GM13976 (cell line): Measurements from ENCODE around the gene LRRC27.

ENCODE experiments used
- DNase-seq: peaks from one replicate; pipeline ENCODE4 v3.0.0; 2012; ENCODE audit warnings: low spot score
- in situ Hi-C: fragments of 300-500 bp; cut with MboI; formaldehyde crosslinking; loops from one replicate; pipeline ENCODE4 v1.12.0; 2022; ENCODE audit warnings: low sequenced_read_pairs, mixed read lengths, inconsistent platforms; ENCODE audit not compliant: unreplicated experiment
- TF ChIP-seq, protein P1 (sequence below): IDR thresholded peaks from 2 replicates; pipeline ENCODE4 v1.5.1; 2012; ENCODE audit warnings: borderline replicate concordance, mild to moderate bottlenecking; ENCODE audit not compliant: insufficient read depth; ENCODE audit errors: extremely low read depth, missing control alignments, control extremely low read depth

The LRRC27 gene

DNA sequence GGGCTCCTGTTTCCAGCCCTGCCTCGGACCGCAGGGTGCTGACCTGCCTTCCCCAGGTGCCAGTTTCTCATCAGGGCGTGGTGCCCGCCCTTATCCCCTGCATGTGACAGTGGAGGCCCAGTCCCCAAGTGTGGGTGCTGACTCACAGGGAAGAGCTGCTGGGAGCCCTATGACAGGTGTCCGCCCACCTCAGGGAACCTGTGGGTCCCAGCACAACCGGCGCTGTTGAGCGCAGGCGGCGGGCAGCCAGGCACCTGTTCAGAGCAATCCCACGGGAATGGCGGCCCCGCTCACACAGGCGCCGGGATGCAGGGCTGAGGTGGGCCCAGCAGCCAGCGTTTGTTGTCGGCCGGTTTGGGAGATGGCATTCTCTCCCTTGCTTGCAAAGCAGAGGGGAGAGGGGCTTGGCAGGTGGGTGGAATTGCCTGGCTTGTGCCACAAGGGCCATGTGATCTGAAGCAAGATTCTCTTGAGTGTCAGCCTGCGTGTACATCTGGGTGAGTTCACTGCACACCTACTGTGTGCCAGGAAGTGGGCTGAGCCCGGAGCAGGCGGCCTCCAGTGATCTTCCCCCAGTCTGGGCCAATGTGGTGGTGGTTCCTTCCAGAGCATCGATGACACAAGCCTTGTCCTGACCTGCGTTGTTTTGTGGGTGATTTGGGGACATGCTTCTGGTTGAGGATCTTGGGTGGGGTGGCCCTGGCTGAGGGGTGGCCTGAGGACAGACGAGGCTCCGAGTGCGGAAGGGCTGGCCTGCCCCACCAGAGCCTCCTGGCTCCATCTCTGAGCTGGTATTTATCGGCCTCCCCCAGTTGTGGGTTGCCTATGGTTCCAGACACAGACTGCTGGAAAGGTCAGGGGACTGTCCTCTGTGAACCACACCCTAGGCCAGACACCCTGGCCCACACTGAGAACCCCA, 67.4 kb downstream of the LRRC27 start:
- in situ Hi-C loops, result no loop called here
- no peak for DNase-seq
- TF ChIP-seq, protein P1, sequence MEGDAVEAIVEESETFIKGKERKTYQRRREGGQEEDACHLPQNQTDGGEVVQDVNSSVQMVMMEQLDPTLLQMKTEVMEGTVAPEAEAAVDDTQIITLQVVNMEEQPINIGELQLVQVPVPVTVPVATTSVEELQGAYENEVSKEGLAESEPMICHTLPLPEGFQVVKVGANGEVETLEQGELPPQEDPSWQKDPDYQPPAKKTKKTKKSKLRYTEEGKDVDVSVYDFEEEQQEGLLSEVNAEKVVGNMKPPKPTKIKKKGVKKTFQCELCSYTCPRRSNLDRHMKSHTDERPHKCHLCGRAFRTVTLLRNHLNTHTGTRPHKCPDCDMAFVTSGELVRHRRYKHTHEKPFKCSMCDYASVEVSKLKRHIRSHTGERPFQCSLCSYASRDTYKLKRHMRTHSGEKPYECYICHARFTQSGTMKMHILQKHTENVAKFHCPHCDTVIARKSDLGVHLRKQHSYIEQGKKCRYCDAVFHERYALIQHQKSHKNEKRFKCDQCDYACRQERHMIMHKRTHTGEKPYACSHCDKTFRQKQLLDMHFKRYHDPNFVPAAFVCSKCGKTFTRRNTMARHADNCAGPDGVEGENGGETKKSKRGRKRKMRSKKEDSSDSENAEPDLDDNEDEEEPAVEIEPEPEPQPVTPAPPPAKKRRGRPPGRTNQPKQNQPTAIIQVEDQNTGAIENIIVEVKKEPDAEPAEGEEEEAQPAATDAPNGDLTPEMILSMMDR, result no peak

DNA sequence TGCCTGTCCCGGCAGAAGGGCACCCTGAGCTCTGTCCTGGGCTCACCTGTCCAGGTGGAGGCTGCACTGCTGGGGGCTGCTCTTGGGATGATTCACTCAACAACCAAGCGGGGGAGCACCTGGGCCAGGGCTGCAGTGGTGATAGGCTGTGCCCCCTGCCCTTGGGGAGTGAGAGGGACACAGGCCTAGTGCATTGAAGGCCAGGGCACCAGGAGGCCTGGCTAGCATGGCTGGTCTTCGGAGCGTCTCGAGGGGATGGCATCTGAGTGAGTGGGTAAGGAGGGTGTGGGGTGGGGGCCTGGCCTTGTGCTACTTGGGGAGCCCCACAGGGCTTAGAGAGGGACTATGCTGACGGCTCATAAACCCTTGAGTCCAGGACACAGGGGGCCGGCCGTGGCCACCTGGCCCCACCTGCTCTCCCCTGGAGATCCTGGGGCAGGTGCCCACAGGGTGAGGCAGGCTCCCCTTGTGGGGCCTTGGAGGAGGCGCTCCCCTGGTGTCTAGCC, 68.1 kb downstream of the LRRC27 start:
- DNase-seq, result no peak
- in situ Hi-C loops, result no loop called here
- TF ChIP-seq, protein P1, result no peak

- in situ Hi-C loops, result no loop called here
These were observed 68.7 kb downstream of the LRRC27 start for GRCh38 chr10:132400547-132401151.

GRCh38 chr10:132401401-132402118, 69.6 kb downstream of the LRRC27 start:
- TF ChIP-seq, protein P1, result no peak
- no peak for DNase-seq
- in situ Hi-C loops, result no loop called here

More at GRCh38 chr10:132400547-132401151, 68.7 kb downstream of the LRRC27 start:
- DNase-seq, result no peak
- TF ChIP-seq, protein P1, result no peak

DNA sequence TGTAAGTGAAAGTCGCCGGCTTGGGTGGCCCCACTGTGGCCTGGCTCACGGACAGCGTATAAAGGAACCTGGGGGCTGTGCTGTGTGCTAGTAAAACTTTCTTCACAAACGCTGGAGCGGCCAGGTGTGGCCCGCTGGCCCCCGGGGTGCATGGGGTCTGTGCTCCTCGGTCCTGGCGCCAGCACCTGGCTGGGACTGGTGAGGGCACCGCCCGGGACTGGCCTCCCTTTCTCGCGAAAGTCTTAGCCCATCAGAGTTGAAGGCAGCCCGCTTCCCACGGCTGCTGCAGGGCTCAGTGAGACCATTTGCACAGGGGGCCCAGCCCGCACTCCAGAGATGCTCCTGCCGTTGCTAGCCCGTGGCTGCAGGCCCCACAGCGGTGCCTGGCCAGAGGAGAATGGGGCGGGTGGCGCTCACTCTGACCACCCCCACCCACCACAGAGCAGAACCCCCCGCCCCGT, 70.8 kb downstream of the LRRC27 start:
- DNase-seq, result no peak

More for the DNA sequence above, 70.8 kb downstream of the LRRC27 start:
- in situ Hi-C loops, result no loop called here
- TF ChIP-seq, protein P1, result no peak
